HepG2 (cell line): ENCODE results near the gene IL1RL2. TPM values are rescaled to one million over a fixed set of nuclear protein-coding genes. Genes with fewer than 3 reads are reported as not detected.

Experiments used
- FOXM1 ChIP-seq: sonication (generic); formaldehyde crosslinking; IDR thresholded peaks from 2 replicates; pipeline ENCODE4 v1.5.0; 2020; ENCODE audit warnings: missing genetic modification reagents
- HHEX ChIP-seq: IDR thresholded peaks from 2 replicates; pipeline ENCODE4 v1.6.1; 2016; ENCODE audit warnings: control low read depth
- IRX3 ChIP-seq: sonication (generic); formaldehyde crosslinking; IDR thresholded peaks from 2 replicates; pipeline ENCODE4 v1.8.1; 2023; ENCODE audit warnings: mild to moderate bottlenecking, low read depth, missing genetic modification reagents, borderline replicate concordance
- KAT2B ChIP-seq: fragments of 150-350 bp; IDR thresholded peaks from 2 replicates; pipeline ENCODE4 v1.6.1; 2014; ENCODE audit warnings: low read depth, low read length, borderline replicate concordance
- MAZ ChIP-seq, 2 experiments: sonication (generic) in 1 of 2; formaldehyde crosslinking in 1 of 2; IDR thresholded peaks; 2 replicates each; pipeline versions ENCODE4 v1.5.0 to v1.6.1; 2012 to 2020; ENCODE audit warnings: low read depth in 2 of 2, mild to moderate bottlenecking in 2 of 2, borderline replicate concordance in 1 of 2, improper control_type of control experiment in 1 of 2, low read length in 1 of 2, missing genetic modification reagents in 1 of 2, moderate library complexity in 1 of 2
- MBD4 ChIP-seq: IDR thresholded peaks from 2 replicates; pipeline ENCODE4 v1.6.1; 2012; ENCODE audit warnings: low read length, inconsistent platforms, borderline replicate concordance
- PTBP1 ChIP-seq: fragments of 200-400 bp; formaldehyde crosslinking; IDR thresholded peaks from 2 replicates; pipeline ENCODE4 v1.6.1; 2018; ENCODE audit warnings: low read length, low read depth; ENCODE audit not compliant: poor library complexity, severe bottlenecking
- XBP1 ChIP-seq: sonication (generic); formaldehyde crosslinking; IDR thresholded peaks from 2 replicates; pipeline ENCODE4 v1.5.0; 2020; ENCODE audit warnings: missing genetic modification reagents
- ZFP36L1 ChIP-seq: sonication (generic); formaldehyde crosslinking; IDR thresholded peaks from 2 replicates; pipeline ENCODE4 v1.8.0; 2022; ENCODE audit warnings: mild to moderate bottlenecking, missing genetic modification reagents, moderate library complexity
- ZFP36L2 ChIP-seq: sonication (generic); formaldehyde crosslinking; IDR thresholded peaks from 2 replicates; pipeline ENCODE4 v1.4.0; 2020; ENCODE audit warnings: missing genetic modification reagents
- ZNF501 ChIP-seq: sonication (generic); formaldehyde crosslinking; IDR thresholded peaks from 2 replicates; pipeline ENCODE4 v1.5.1; 2020; ENCODE audit warnings: mild to moderate bottlenecking, moderate library complexity, missing genetic modification reagents
- ZNF629 ChIP-seq: sonication (generic); formaldehyde crosslinking; conservative IDR thresholded peaks from 2 replicates; pipeline ENCODE4 v1.5.0; 2020; ENCODE audit warnings: missing genetic modification reagents
- ZNF709 ChIP-seq: sonication (generic); formaldehyde crosslinking; IDR thresholded peaks from 2 replicates; pipeline ENCODE4 v1.5.0; 2020; ENCODE audit warnings: mild to moderate bottlenecking, missing genetic modification reagents
- ZNF841 ChIP-seq: sonication (generic); formaldehyde crosslinking; IDR thresholded peaks from 2 replicates; pipeline ENCODE4 v1.8.1; 2023; ENCODE audit warnings: missing genetic modification reagents, borderline replicate concordance
- ZNF878 ChIP-seq: sonication (generic); formaldehyde crosslinking; IDR thresholded peaks from 2 replicates; pipeline ENCODE4 v1.8.1; 2023; ENCODE audit warnings: mild to moderate bottlenecking, missing genetic modification reagents, moderate library complexity
- polyA plus RNA-seq, 8 experiments: library from polyadenylated mRNA; depleted of rRNA in 3 of 8; stranded (reverse) in 7 of 8; unstranded in 1 of 8; fragments of >200 nt; fragmentation: Illumina TruSeq in 4 of 8; extraction: Trizol in 4 of 8; gene quantifications; 2 replicates each; pipeline versions ENCODE4 v1.2.1 to v1.2.3, GENCODE V29; 2011 to 2016; ENCODE audit warnings: low read depth in 4 of 8, missing spikeins in 1 of 8, mixed read lengths in 1 of 8; ENCODE audit not compliant: insufficient read depth in 1 of 8
- total RNA-seq, 5 experiments: library from RNA; depleted of rRNA; stranded (reverse); fragments of >200 nt; fragmentation: Illumina TruSeq; extraction: Trizol; gene quantifications; 2 replicates each; pipeline ENCODE4 v1.2.3, GENCODE V29; 2016; ENCODE audit warnings: low read depth in 1 of 5
- TF ChIP-seq, protein P1 (sequence below): sonication (generic); formaldehyde crosslinking; IDR thresholded peaks from 2 replicates; pipeline ENCODE4 v1.4.0; 2020; ENCODE audit warnings: missing genetic modification reagents, borderline replicate concordance
- TF ChIP-seq, protein P2 (sequence below): IDR thresholded peaks from 2 replicates; pipeline ENCODE4 v1.6.1; 2016; ENCODE audit warnings: low read depth
- TF ChIP-seq, protein P3 (sequence below): IDR thresholded peaks from 2 replicates; pipeline ENCODE4 v1.6.1; 2016
- TF ChIP-seq, protein P4 (sequence below): sonication (generic); formaldehyde crosslinking; IDR thresholded peaks from 2 replicates; pipeline ENCODE4 v1.4.0; 2020; ENCODE audit warnings: missing genetic modification reagents, borderline replicate concordance
- TF ChIP-seq, protein P5 (sequence below): sonication (generic); formaldehyde crosslinking; conservative IDR thresholded peaks from 2 replicates; pipeline ENCODE4 v1.5.0; 2020; ENCODE audit warnings: missing genetic modification reagents

IL1RL2 gene
- total and polyA plus RNA-seq, 2 of the 13 experiments (the other 11 are each of a cell fraction or from before 2014, with no cell fraction given): 0.03 TPM; not detected in 1

DNA sequence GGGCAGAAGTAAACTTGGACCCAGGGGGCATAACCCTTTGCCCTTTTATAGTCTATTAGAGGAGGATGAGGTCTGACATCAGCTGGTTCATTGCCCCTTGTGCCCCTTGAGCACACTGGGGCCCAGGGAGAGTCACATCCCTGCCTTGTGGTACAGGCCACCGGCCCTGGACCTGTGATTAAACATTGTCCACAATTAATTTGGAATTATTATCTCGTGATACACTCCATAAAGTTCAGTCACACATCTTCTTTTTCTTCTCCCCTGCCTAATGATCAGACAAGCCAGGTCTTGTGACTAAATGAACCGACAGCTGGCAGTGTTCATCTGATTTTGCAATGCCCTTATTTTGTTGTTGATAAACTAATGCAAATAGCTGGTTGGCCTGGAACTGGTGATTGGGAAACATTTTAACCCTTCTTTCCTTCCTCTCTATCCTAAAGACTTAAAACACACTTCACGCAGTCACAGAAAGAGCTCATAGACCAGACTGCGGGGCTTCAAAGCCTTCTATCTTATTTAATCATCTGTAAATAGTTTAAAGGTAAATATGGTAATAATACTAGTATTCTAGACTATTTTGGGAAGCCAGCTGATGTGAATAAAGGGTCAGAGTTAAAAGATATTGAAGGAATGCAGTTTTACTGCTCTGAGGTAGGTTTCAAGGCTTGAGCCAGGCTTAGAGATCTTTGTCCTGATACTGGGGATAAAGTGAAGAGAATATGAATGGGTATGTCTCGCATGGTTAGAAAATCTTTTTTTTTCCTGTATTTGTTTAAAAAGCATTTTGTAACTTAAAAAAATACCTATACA, 30.9 kb upstream of the IL1RL2 start (continued):
- TF ChIP-seq, protein P1, sequence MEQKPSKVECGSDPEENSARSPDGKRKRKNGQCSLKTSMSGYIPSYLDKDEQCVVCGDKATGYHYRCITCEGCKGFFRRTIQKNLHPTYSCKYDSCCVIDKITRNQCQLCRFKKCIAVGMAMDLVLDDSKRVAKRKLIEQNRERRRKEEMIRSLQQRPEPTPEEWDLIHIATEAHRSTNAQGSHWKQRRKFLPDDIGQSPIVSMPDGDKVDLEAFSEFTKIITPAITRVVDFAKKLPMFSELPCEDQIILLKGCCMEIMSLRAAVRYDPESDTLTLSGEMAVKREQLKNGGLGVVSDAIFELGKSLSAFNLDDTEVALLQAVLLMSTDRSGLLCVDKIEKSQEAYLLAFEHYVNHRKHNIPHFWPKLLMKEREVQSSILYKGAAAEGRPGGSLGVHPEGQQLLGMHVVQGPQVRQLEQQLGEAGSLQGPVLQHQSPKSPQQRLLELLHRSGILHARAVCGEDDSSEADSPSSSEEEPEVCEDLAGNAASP (CRISPR knock-in tag): peak; percentile 90
- TF ChIP-seq ZNF501 (0 out of 2 replicates have a peak, but pooled peaks have one; percentile 55), IRX3 (CRISPR knock-in tag) (no peak), ZNF841 (CRISPR knock-in tag) (0 out of 2 replicates have a peak, but pooled peaks have one; percentile 71), ZFP36L2 (CRISPR knock-in tag) (no peak), ZNF709 (CRISPR knock-in tag) (peak; percentile 68; the same call in 1 of the 2 replicates), XBP1 (no peak), ZNF629 (no peak; the same call in 1 of the 2 replicates), HHEX (CRISPR knock-in tag) (peak; percentile 88), ZNF878 (CRISPR knock-in tag) (peak; percentile 89), KAT2B (no peak), ZFP36L1 (CRISPR knock-in tag) (no peak; the same call in 1 of the 2 replicates), MBD4 (peak; percentile 94), FOXM1 (CRISPR knock-in tag) (no peak), MAZ (IDR thresholded peaks at IDR 0.05; ENCODE audit: borderline replicate concordance, low read depth, low read length) (no peak), MAZ (CRISPR knock-in tag; IDR thresholded peaks at IDR 0.05; ENCODE audit: low read depth) (peak; percentile 66), PTBP1 (no peak)
- TF ChIP-seq, protein P2, sequence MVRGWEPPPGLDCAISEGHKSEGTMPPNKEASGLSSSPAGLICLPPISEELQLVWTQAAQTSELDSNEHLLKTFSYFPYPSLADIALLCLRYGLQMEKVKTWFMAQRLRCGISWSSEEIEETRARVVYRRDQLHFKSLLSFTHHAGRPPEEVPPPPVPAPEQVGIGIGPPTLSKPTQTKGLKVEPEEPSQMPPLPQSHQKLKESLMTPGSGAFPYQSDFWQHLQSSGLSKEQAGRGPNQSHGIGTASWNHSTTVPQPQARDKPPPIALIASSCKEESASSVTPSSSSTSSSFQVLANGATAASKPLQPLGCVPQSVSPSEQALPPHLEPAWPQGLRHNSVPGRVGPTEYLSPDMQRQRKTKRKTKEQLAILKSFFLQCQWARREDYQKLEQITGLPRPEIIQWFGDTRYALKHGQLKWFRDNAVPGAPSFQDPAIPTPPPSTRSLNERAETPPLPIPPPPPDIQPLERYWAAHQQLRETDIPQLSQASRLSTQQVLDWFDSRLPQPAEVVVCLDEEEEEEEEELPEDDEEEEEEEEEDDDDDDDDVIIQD (CRISPR knock-in tag): peak; percentile 90
- TF ChIP-seq, protein P3, sequence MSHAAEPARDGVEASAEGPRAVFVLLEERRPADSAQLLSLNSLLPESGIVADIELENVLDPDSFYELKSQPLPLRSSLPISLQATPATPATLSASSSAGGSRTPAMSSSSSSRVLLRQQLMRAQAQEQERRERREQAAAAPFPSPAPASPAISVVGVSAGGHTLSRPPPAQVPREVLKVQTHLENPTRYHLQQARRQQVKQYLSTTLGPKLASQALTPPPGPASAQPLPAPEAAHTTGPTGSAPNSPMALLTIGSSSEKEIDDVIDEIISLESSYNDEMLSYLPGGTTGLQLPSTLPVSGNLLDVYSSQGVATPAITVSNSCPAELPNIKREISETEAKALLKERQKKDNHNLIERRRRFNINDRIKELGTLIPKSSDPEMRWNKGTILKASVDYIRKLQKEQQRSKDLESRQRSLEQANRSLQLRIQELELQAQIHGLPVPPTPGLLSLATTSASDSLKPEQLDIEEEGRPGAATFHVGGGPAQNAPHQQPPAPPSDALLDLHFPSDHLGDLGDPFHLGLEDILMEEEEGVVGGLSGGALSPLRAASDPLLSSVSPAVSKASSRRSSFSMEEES (CRISPR knock-in tag): peak; percentile 99
- TF ChIP-seq, protein P4, sequence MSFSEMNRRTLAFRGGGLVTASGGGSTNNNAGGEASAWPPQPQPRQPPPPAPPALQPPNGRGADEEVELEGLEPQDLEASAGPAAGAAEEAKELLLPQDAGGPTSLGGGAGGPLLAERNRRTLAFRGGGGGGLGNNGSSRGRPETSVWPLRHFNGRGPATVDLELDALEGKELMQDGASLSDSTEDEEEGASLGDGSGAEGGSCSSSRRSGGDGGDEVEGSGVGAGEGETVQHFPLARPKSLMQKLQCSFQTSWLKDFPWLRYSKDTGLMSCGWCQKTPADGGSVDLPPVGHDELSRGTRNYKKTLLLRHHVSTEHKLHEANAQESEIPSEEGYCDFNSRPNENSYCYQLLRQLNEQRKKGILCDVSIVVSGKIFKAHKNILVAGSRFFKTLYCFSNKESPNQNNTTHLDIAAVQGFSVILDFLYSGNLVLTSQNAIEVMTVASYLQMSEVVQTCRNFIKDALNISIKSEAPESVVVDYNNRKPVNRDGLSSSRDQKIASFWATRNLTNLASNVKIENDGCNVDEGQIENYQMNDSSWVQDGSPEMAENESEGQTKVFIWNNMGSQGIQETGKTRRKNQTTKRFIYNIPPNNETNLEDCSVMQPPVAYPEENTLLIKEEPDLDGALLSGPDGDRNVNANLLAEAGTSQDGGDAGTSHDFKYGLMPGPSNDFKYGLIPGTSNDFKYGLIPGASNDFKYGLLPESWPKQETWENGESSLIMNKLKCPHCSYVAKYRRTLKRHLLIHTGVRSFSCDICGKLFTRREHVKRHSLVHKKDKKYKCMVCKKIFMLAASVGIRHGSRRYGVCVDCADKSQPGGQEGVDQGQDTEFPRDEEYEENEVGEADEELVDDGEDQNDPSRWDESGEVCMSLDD (CRISPR knock-in tag): no peak
- TF ChIP-seq, protein P5, sequence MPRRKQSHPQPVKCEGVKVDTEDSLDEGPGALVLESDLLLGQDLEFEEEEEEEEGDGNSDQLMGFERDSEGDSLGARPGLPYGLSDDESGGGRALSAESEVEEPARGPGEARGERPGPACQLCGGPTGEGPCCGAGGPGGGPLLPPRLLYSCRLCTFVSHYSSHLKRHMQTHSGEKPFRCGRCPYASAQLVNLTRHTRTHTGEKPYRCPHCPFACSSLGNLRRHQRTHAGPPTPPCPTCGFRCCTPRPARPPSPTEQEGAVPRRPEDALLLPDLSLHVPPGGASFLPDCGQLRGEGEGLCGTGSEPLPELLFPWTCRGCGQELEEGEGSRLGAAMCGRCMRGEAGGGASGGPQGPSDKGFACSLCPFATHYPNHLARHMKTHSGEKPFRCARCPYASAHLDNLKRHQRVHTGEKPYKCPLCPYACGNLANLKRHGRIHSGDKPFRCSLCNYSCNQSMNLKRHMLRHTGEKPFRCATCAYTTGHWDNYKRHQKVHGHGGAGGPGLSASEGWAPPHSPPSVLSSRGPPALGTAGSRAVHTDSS (CRISPR knock-in tag): no peak
